HG03159 (cell line): ENCODE data around the gene FSTL1.

Source experiments
- ATAC-seq: cut with Tn5 transposase; IDR thresholded peaks from one replicate; pipeline ENCODE4 v1.9.1; 2021; ENCODE audit warnings: mild to moderate bottlenecking, moderate library complexity; ENCODE audit not compliant: unreplicated experiment

FSTL1 gene

GRCh38 chr3:120440762-120441161, 10.0 kb downstream of the FSTL1 start:
- ATAC-seq = no peak

GRCh38 chr3:120440001-120440703, 10.6 kb downstream of the FSTL1 start:
- no peak for ATAC-seq

DNA sequence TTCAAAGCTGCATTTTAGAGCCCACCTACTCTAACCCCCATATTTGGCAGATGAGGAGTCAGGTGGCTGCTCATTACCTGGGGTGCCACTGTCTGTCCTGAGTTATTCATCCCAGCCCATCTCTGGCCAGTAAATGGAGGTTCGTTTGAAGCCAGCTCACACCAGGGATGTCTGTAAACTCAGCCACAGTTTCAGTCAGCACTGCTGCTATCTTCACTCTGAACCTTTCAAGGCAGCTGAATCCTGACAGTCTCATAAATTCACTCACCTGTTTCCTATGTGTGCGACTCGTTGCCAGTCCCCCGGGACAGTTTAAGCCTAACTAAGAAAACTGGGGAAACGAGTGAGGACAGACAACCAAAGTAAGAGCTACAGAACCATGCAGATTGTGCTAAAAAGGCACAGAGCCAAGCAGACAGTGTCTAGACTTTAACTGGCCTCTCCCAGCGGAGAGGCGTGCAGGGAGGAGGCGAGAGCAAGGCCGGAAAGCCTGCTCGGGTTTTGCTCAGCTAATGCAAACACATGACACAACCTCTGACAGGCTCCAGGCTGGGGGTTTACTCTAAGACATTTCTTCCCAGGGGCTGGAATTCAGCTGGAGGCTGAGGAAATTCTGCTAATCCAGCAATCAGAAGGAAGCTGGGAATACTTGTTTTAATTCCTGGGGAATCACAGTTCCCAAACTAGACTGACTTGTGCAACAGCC, 12.0 kb downstream of the FSTL1 start:
- ATAC-seq = no peak

- ATAC-seq = no peak
Measured at GRCh38 chr3:120438216-120438615, 12.6 kb downstream of the FSTL1 start.

DNA sequence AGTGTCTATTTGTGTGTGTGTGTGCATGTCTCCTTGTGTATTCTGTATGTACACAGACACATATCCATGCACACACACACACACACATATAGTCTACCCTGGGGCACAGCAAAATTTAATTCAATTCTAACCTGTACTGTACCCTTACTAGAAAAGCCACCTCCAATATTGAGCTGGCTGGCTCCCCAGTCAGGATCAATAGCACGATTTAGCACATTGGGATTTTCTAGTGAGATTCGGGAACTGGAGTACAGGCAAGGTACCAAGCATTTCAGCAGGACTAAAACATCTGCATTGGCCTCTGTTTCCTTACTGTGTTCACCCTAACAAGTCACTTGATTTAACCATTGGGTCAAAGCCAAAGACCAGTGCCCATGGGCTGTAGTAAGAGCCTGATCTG, 13.2 kb downstream of the FSTL1 start:
- no peak for ATAC-seq

GRCh38 chr3:120436523-120437050, 14.2 kb downstream of the FSTL1 start:
- no peak for ATAC-seq

DNA sequence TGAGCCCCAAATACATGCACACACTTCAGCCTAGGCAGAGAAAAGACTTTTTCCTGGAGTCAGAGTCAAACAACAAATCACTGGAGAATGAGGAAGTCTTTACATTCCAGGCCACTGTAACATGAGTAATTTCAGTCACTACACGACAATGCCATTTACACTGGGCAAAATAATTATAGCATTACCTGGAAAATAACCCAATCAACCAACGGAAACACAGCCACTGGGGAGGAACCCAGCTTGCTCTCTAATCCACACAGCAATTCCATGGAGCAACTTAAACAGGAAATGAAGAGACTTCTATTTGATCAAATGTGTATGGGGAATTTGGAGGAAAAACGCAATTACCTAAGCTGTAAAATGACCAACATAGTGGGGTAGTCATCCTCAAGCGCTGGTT, 15.2 kb downstream of the FSTL1 start:
- ATAC-seq = no peak

GRCh38 chr3:120433662-120434331, 17.0 kb downstream of the FSTL1 start:
- ATAC-seq = no peak

- no peak for ATAC-seq
Measured at GRCh38 chr3:120432150-120432860, 18.5 kb downstream of the FSTL1 start.

GRCh38 chr3:120429921-120430361, 20.9 kb downstream of the FSTL1 start:
- ATAC-seq = no peak

- no peak for ATAC-seq
Measured at GRCh38 chr3:120428924-120429323, 21.9 kb downstream of the FSTL1 start.

- ATAC-seq = no peak
Measured at GRCh38 chr3:120427201-120427600, 23.6 kb downstream of the FSTL1 start.

DNA sequence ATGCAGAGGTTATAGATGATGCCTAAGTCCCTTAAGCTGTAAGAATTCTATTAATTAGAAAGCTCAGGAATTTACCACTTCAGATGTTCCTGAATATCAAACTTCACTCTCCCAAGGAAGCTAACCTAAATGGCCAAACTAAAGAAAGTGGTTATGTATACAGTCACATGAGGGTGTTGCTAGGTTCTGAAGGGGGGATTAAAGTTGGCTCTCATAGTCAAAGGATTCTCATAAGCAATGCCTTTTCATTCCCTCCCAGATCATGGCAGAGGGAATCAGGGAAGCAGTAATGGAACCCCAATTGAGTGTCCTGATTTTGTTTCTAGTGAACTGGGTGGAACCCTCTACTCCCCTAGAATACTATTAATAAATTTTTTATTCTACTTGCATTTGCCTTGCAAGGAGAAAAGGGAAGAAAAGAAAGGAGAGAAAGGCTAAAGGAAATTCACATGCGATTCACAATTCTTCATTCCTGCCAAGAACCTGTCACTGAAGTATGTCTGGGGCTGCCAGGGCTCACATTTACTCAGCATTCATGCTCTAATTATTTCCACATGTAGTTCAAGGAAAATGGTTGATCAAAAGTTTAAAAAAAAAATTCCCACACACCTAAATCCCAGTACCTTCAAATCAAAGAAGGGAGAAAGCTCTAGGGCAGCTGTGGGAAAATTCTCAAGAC, 25.1 kb downstream of the FSTL1 start:
- no peak for ATAC-seq

DNA sequence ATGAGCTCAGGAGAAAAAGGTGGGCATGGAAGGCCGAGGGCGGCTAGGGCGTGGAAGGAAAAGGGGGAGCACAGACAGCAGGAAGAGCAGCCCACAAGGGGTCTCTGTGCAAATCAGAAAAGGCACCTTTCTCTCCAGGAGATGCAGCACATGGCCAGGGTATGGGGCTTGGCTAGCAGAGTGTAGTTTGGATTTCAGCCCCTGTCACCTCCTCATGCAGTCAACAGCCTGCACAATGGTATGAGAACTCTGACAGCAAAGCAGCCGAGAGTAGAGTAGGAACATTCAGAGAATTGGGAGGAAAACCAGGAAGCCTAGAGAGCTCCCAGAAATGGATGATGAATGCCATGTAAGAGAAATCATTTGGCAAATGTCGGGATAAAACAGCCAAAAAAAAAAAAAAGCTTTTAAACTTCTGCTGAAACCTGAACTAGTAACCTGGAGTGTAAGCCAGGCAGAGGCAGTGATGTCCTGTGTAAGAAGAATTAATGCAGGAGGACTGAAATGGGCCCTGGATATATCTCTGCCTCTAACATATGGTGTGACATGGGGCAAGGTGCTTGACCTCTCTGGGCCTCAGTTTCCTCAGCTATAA, 25.7 kb downstream of the FSTL1 start:
- no peak for ATAC-seq

- no peak for ATAC-seq
Measured at GRCh38 chr3:120424506-120424905, 26.3 kb downstream of the FSTL1 start.

GRCh38 chr3:120423432-120423831, 27.4 kb downstream of the FSTL1 start:
- ATAC-seq = no peak

DNA sequence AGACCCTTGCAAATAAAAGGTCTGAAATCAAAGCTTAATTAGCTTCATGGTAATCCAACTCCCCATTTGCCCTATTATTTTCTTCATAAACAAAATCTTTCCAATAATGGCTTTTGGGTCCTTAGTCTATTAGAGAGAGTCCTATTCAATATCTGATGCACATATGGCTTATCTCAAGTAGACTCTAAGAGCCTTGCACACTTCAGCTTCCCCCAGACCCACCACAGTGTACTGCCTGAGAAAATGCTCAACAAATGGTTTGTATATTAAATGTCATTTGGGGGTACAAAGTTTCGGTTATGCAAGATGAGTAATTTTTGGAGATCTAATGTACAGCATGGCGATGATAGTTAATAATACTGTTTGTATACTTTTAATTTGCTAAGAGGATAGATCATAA, 28.9 kb downstream of the FSTL1 start:
- no peak for ATAC-seq

DNA sequence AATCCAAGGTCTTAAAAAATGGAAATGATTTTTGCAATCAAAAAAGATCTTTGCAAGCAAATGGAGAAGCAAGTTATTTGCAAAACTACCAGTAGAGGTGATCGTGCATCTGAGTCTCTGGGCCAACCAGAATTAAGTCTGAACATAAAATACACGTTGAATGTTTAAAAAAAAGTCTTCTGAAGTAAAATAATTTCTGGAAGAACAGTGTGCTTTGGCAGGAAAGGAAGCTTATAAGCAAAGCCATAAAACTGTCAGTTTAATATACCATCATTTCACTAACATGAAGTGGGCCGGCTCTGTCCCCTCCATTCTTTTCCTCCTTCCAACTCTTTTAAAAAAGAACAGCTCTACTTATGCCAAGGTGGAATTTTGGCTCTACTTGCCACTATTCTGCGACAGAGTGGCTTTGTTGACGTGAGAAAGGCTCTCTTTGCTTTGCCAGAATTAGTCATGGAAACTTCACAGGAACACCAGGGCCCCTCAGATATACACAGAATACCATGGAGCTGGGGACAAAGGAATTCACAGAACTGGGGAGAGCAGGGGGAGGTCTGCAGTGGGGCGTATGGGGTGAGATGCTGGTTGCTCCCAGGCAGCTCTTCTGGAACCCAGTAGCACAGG, 29.8 kb downstream of the FSTL1 start:
- ATAC-seq = no peak

DNA sequence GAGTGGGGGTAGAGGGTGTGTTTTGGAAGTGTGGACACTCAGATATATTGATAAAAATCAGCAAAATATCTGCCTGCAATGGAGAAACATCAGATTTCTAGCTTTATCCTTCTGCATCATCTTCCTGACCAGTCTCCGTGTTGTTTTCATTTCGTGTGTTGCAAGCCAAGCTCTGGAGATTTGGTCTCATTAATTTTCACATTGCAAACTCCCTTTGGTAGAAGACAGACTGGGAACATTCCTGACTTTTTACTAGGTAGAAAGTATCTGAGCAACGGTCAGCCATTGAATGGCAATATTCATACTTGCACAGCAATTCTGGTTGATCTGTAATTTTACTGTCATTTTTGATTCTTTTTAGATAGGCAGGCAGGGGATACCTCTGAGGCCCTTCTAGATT, 30.4 kb downstream of the FSTL1 start:
- no peak for ATAC-seq

GRCh38 chr3:120419797-120420196, 31.0 kb downstream of the FSTL1 start:
- no peak for ATAC-seq
